Measurements from ENCODE around the gene HADHA.

- TF ChIP-seq REST (IDR thresholded peaks at IDR 0.05; ENCODE audit: insufficient read depth in 1 of 2, low read depth in 2 of 2, low read length in 2 of 2), result no peak
- no peak for TF ChIP-seq TAF1 (IDR thresholded peaks at IDR 0.05; ENCODE audit: borderline replicate concordance, insufficient read depth, low read length)
- no peak for TF ChIP-seq SIN3A (IDR thresholded peaks at IDR 0.05; ENCODE audit: borderline replicate concordance, insufficient read depth, low read length)
- TF ChIP-seq POLR2AphosphoS5 (IDR thresholded peaks at IDR 0.05; ENCODE audit: low read depth, low read length), result no peak
These were observed 41.4 kb downstream of the HADHA start for GRCh38 chr2:26202981-26203490.
